GM10266 (cell line): Measurements from ENCODE around the gene CALCA.

Experiments
- DNase-seq: peaks from one replicate; pipeline ENCODE4 v3.0.0; 2012; ENCODE audit errors: extremely low spot score
- CTCF ChIP-seq: IDR thresholded peaks from 2 replicates; pipeline ENCODE4 v1.5.1; 2012; ENCODE audit warnings: mild to moderate bottlenecking, low read depth; ENCODE audit not compliant: control insufficient read depth, insufficient read depth; ENCODE audit errors: missing control alignments

The CALCA gene

GRCh38 chr11:14969901-14970323, 2.2 kb downstream of the CALCA start:
- DNase-seq, result no peak

GRCh38 chr11:14967581-14968243, 4.4 kb downstream of the CALCA start:
- no peak for DNase-seq
- no peak for TF ChIP-seq CTCF

More at GRCh38 chr11:14969901-14970323, 2.2 kb downstream of the CALCA start:
- peak; percentile 71 for TF ChIP-seq CTCF

- no peak for DNase-seq
- no peak for TF ChIP-seq CTCF
Observed at GRCh38 chr11:14956111-14956510, 16.0 kb downstream of the CALCA start.

GRCh38 chr11:14954581-14954980, 17.6 kb downstream of the CALCA start:
- TF ChIP-seq CTCF, result no peak
- DNase-seq, result no peak

- DNase-seq, result no peak
- TF ChIP-seq CTCF, result no peak
Observed at GRCh38 chr11:14953904-14954303, 18.2 kb downstream of the CALCA start.

GRCh38 chr11:14949437-14950147, 22.6 kb downstream of the CALCA start:
- no peak for TF ChIP-seq CTCF
- DNase-seq, result no peak

GRCh38 chr11:14942745-14943144, 29.4 kb downstream of the CALCA start:
- TF ChIP-seq CTCF, result no peak
- no peak for DNase-seq
